ENCODE data around the gene DDB1.

The DDB1 gene

DNA sequence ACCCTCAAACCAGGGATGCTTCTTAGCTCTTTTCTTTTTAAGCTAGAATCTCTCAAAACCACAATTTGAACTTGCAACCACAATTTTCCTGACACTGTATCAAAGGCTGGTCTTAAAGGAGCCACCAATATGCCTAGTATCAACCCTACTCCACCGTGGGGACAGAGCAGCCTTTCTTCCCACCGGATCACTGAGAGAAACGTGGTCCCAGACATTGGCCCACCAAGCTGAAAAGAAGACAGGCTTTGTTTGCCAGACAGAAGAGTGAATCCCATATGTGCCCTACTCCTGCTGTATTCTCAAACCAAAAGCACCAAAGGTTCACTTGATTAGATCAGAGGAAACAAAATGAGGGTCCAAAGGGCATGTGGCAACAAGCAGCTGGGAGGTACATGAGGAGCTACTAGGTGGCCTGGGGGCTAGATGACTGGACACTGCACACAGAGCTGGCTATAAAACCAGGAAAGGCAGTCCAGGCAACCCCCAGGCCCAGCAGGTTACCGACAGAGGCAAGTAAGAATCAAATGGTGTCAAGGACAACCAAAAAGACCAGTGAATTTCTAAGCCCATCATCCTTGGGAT is 34.2 kb downstream of the DDB1 start:
- no peak for DNase-seq (ENCODE audit: extremely low read depth in 1 of 2, low read depth in 1 of 2)

DNA sequence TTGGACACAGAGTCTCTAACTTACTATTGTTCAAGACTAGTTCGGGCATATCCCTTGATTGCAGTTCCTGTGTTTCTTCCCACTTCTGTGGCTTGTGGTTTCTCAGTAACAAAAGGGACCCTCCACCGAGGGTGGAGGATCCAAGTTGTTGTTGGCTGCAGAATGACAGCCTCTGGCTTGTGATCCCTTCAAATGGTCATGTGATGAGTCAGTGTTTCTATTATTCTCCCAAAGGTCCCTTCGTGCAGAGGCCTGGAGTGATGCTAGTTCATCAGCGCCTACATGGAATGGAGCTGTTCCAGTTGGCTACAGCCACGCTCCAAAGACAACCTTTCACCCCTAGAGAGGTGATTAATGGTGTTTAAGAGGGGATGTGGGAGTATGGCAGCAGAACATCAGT is 35.2 kb downstream of the DDB1 start:
- no peak for DNase-seq (ENCODE audit: extremely low read depth in 1 of 2, low read depth in 1 of 2)

DNA sequence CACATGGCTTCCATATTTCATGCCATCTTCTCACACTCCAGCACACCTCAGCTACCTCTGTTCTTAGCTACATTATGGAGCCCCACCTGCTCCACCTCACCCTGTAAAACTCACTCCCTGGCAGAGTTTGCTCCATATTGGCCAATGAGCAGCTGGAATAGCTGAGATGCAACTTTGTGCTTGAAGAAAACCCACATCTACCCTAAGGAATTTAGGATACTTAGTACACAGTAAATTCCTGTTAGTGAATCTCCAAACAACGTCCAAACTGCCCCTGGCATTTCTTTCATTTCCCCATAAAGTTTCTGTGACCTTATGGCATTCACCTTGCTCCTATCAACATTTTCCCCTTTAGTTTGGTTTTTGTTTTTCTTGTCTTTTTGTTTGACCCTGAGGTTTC is 35.6 kb downstream of the DDB1 start:
- no peak for DNase-seq (ENCODE audit: extremely low read depth in 1 of 2, low read depth in 1 of 2)

DNA sequence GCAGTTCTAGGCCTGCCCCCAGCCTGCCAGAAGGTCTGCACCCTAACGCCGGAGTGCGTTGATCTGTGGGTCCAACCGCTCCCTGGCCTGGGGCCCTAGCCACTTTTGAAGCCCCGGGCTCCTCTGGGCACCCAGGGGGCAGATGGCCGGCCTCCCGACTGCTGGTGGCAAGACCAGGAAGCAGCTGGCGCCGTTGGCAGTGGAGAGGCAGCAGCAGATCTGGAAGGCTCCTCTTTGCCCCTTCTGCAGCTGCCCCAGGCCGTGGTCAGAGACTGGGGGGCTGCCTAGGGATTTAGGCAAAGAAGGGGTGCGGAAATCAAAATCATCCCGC is 37.3 kb downstream of the DDB1 start:
- DNase-seq (ENCODE audit: extremely low read depth in 1 of 2, low read depth in 1 of 2): no peak

DNA sequence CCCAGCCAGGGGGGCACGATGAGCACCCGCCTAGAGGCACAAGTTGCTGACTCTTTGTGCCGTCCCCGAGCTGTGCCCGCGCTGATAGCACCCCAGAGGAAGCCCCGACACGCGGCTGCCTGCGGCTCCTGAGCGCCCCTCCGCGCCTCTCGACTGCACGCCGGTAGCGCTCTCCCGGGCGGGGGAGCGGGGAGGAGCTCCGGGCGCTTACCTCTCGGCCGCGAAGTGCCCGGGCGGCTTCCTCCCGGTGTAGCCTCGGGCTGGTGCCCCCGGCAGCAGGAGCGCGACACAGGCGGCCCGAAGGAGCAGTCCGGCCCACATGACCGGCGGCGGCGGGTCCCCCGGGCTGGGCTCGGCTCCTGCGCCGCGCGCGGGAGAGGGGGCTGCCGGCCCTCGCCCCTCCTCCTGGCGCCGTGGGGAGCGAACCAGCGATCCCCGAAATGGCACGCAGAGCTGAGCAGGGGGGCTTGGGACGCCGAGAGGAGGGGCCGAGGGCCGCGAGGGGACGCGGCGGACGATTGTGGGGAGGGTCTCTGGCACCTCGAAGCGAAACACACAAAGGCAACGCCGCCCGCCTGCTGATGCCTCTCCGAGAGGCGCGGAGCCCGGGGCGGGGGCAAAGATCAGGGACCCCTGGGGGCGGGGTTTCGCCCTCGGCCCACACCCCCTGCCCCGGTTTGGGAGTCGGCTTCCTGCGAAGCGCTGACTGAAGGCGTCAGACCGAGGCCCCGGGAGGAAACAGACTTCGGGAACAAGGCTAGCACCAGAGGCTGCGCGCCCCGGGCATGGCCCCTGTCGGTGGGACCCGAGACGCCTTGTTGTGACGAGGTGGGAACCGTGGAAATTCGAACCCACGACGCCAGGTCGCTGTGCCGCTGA is 37.9 kb downstream of the DDB1 start, which contains the start of gene VWCE:
TSS of gene VWCE (minus strand) at position 600 of the 879 bp plus-strand sequence. CDS start at position 321, 279 bp downstream.
- DNase-seq (ENCODE audit: extremely low read depth in 1 of 2, low read depth in 1 of 2): peak; percentile 55 to 56

DNA sequence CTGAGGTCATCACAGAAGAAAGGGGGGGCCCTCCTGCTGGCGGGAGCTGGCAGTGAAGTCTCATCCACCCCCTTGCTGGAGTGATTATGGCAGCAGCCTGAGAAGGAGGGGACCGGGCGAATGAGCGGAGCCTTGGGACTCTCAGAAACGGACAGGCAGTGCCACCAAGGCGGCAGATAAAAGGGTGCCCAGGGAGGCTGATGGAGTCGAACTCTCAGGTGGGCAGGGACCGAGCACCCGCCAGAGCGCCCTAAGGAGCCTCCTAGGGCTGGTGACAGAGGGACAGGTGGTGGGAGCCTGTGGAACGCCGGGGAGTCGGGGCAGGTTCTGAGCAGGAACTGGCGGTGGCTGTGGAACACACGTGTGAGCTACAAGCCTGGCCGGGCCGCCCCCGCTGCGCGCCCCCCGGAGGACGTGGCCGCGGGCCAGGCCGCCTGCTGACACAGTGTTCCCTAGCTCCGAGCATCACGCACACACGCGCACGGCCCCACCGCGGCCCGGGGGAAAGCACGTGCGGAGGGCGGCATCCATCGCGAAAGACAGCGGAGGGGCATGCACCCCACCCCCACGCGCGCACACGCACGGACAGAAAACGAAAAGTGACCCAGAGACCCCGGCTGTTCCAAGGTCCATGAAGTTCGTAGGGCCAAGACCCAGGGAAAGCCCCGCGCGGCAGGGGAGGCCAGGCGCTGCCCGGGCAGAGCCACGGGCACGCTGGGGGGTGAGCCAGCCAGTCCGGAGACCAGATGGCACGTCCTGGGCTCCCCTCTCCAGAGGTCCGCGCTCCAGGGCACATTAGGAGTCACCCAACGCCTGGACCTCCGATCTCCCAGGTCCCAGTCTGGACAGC is 38.8 kb downstream of the DDB1 start:
- peak; percentile 27 to 48 for DNase-seq (ENCODE audit: extremely low read depth in 1 of 2, low read depth in 1 of 2)

DNA sequence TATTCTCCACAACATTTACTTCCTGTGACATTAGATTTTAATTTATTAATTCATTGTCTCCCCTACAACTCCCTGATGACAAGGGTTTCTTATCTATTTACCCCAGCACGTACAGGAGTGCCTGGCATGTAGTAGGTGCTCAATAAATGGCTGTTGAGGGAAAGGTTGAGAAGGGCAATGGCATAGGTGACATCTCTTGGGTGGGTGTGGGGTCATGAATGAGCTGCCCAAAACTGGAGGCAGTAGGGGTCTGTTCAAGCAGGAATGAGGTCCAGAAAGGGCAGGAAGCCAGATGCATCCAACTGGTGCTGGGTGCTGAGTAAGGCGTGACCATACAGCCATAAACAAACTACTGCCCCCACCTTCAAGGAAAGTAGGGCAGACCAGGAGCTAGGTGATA is 40.5 kb downstream of the DDB1 start:
- DNase-seq (ENCODE audit: extremely low read depth in 1 of 2, low read depth in 1 of 2): no peak

DNA sequence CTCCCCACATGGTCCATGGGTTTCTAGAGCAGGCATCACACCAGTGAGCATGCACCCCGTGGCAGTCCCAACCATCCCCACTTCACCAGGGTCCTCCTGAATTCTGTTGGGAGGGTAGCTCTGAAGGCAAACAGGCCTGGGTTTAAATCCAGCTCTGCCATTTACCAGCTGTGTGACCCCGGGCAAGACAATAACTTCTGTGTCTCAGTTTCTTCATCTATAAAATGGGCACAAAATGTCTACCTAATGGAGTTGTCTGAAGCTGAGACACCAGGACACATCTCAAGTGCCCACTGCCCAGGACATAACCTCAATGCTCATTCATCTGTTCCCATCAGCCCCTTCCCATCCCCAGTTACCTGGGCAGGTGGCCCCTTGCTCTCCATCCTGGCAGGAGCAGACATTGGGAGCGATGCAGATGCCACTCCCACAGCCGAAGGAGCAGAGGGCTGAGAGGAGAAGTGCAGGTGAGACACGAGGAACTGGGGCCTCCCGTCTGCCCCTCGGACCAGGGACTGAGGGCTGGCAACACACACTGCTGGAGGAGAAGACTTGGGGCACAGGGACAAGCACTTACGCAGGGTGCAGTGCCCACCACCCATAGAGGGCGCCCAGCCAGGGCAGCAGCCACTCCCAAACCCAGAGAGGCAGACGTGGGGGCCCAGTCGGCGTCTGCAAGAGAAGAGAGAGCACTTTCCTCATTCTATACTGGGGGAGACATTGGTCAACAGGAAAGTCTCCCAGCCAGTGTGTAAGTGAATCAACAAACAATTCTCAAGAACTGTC is 41.8 kb downstream of the DDB1 start:
- DNase-seq (ENCODE audit: extremely low read depth in 1 of 2, low read depth in 1 of 2): no peak

DNA sequence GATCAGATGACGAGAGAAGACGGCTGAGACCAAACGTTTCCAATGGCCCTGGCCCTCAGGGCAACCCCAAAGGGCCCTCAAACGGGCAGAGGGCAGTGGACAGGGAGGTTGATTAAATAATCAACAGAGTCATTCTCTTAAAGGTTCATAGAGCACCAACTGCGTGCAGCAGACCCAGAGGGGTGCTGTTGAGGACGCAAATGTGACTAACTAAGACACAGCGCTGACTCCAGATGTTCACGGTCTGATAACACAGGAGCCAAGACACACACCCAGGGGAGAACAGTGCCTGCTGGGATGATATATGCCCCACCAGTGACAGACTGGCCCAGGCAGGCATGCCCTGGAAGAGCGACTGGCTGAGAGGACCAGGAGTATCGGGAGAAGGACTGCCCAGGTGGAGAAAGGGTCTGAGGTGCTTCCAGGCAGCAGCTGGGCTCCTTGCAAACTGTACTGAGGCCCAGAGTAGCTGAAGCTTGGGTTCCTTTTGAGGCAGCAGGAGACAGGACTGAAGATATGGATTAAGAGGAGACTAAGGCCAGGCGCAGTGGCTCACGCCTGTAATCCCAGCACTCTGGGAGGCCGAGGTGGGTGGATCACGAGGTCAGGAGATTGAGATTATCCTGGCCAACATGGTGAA is 45.4 kb downstream of the DDB1 start:
- DNase-seq (ENCODE audit: extremely low read depth in 1 of 2, low read depth in 1 of 2): no peak

DNA sequence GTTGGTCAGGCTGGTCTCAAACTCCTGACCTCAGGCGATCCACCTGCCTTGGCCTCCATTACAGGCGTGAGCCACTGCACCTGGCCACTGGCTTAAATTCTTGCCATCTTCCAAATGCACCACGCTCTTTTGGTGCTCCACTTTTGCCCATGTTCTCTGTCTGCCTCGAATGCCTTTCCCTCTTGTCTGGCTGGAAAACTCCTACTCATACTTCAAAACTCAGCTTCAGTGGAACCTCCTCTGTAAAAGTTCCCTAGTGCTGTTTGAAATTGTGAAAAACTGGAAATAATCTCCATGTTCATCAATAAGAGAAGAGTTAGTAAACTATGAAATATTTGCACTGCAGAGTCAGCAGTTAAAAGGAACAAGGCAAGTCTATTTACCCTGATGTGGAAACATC is 49.3 kb downstream of the DDB1 start:
- DNase-seq (ENCODE audit: extremely low read depth in 1 of 2, low read depth in 1 of 2): no peak

DNA sequence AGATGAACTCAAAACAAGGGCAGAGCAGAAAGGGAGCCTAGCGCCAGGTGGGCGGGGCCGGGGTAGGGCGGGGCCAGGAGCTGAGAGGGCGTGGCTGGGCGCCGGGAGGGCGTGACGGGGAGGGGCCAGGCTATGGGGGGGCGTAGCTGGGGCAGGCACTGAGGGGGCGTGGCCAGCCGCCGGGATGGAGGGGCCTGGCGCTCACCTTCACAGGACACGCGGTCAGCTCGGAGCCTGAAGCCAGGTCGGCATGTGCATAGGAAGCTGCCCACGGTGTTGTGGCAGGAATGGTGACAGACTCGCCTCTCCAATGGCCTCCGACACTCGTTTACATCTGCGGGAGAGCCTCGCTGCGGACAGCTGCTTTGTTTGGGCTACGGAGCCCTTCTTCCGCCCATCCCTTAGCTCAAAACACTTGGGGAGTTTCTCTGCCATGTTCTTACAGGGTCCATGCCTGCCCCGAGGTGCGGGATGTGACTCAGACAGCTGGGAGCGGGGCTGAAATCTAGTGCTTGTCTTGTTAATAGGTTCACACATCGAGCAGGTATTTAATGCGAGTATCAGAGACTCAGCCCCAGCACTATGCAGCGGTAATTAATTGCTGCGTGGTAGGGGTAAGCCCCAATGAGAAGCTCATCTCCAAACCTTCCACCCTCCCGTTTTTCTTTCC is 51.2 kb downstream of the DDB1 start:
- DNase-seq (ENCODE audit: extremely low read depth in 1 of 2, low read depth in 1 of 2): peak in 1 of 2 donors; percentile 24

DNA sequence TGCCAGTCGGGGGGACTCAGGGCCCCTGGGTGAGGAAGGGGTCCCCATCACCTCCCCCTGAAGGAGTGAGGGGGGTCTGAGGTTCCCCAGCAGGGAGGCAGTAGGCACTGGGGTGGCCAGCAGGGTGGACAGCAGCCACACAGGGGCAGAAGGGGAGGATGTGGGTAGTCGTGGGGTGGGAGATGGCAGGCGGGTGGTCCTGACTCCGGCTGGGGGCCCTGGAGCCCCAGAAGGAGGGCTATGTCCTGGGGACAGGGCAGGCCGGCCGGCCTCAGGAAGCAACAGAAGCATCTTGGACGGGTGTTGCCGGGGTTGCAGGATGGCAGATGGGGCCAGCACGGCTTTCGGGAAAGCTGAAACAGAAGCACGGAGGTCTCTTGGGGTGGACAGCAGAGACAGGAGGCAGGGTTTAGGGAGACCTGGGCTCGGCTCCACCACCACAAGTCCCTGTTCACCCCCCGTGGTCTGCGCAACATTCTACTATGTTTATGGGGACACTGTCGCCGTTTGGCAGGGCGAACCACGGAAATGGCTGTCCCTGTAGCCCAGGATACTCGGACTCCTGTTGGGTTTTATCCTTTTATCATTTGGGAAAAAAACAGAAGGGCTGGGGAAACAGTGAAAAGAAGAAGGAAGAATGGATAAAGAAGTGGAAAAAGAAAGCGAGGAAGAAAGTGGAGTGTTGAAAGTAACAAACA is 51.9 kb downstream of the DDB1 start:
- no peak for DNase-seq (ENCODE audit: extremely low read depth in 1 of 2, low read depth in 1 of 2)

DNA sequence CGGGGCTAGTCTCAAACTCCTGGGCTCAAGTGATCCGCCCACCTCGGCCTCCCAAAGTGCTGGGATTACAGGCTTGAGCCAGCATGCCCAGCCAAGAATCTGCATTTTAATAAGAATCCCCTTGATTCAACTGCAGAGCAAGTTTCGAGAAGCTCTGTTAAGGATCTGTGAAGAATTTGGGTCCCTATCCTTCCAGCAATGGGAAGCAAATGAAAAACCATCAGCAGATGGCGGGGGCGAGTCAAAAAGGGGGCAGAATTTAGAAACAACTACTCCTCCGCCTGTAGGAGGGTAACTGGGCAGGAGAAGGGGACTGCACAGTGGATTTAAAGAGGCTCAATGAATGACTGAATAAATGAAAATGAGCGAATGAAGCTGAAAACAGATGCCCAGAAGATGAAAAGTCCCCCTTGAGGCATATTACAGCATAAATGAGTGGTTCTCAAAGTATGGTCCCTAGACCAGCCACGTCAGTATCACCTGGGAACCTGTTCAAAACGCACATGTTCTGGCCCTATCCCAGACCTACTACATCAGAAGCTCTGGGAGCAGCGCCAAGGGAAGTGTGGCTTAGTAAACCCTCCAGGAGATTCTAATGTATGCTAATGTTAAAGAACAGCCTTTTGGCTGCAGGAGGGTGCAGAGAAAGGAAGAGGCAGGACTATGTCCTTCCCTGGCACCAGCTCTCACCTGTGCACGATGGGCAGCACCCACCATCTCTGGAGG is 52.8 kb downstream of the DDB1 start:
- no peak for DNase-seq (ENCODE audit: extremely low read depth in 1 of 2, low read depth in 1 of 2)

DNA sequence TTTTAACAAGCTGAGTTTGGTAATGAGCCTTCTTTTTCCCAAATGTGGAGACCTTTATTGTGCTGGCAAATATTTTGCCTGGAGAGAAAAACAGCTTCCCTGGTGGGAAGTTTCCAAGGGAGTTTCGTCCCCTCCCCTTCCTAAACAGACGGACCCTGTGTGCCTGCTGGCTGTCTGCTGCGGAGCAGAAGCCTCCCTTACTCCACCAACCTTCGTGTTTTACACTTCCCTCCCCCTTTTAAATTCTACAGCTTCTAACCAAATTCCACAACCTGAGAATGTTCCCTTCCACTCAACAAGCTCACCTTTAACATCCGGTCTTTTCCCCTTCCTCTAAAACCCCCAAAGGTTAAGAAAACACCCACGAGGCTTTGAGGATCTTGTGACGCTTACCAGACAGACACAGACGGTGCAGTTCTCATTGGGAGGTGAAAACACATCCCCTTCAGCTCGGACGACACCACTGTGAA is 54.9 kb downstream of the DDB1 start:
- no peak for DNase-seq (ENCODE audit: extremely low read depth in 1 of 2, low read depth in 1 of 2)

DNA sequence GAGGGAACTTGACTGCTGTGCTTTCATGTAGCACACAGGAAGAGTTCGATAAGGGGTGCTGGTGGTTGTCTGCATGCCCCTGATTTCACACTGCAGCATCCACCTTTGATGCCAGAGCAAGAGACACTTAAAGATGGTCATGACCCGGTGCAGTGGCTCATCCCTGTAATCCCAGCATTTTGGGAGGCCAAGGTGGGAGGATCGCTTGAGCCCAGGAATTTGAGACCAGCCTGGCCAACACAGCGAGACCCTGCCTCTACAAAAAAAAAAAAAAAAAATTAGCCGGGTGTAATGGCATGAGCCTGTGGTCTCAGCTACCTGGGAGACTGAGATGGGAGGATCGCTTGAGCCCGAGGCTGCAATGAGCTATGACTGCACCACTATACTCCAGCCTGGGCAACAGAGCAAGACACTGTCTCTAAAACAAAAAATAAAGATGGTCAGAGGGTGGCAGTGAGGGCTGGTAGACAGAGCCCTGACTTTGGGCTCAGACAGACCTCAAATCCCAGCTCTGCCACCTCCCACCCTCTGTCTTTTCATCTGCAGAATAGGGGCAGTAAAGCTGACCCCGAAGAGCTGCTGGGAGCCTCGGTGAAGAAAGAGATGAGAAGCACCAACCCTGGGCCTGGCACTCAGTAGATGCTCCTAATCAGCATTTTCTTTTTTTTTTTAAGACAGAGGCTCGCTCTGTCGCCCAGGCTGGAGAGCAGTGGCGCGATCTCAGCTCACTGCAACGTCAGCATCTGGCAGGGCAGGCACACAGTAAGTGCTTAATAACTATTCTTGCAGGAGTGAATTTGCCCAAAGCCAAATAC is 55.5 kb downstream of the DDB1 start:
- no peak for DNase-seq (ENCODE audit: extremely low read depth in 1 of 2, low read depth in 1 of 2)

DNA sequence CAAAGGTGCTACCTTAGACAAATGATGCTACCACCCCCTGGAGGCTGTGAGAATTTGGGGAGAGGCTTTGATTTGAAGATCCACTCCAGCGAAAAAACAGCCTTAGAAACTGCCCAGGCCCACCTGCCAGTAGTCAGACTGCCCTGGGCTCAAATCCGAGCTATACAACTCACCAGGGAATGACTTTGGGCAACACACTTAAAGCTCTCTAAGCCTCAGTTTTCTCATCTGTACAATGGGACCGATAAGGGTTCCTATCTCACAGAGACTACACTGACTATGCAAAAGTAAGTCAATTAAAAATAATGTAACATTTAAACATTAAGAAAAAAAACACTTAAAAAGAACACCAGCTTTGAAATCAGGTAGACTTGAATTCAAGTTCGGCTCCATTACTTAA is 57.7 kb downstream of the DDB1 start:
- DNase-seq (ENCODE audit: extremely low read depth in 1 of 2, low read depth in 1 of 2): no peak

DNA sequence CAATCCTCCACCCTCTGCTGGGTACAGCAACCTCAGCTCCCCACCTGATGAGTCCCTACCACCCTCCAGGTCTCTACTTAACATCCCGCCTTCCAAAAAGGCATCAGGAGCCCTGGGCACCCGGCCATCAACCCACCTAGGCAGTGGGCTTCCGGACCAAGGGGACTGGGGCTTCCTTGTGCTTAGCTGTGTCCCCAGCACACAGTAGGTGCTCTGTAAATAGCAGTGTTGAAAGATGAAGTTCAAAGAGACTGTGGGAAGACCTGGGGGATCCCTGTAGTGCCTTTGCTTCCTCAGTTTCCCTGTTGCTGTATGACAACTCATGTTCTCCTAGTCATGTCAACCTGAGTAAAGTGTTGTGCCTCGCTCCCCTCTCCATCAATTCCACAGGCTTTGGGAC is 58.8 kb downstream of the DDB1 start:
- DNase-seq (ENCODE audit: extremely low read depth in 1 of 2, low read depth in 1 of 2): no peak

Data from stimulated activated CD8-positive, alpha-beta memory T cell treated with anti-CD3 and anti-CD28 coated beads, Interleukin-7, amount 100 ng/mL, for 48 hours (primary cell).